TTC549 (cell line): ENCODE measurements around the gene CYYR1.

Experiments
- FAIRE-seq: peaks from 2 replicates; lab custom pipeline; 2012; peaks lifted over from hg19 to GRCh38; lab: Jason Lieb, UNC

Gene CYYR1

DNA sequence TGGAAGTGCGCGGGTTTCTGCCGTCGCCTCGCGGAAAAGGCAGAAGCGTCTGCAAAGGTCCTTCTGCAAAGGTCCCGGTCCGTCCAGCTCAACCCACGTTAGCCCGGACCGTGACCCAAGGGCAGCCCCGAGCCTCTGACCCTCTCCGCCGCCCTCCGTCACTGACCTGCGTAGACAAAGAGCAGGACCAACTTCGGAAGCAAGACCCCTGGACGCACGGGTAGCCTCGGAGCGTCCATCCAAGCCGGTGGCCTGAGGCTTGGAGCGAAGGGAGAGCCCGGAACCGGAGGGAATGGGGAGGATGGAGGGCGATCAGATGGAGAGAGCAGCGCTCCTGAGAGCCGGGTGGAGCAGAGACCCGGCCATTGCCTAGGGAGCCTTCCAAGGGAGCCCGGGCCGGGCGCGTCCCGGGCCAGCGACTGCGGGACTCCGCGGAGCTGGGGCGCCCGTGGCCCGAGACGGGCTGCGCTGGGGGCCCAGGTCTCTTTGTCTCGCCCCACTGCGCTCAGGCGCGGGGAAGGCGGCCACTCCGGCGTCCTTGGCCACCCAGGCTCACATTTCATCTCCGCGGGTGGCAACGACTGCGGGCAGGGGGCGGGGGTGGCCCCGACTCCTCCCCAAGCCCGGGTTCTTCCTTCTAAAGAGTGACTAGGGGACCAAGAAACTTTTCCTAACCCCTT is at the start of gene CYYR1:
TSS of gene CYYR1 (minus strand) at position 585 of the 680 bp plus-strand sequence. CDS start at position 239, 346 bp downstream.
- FAIRE-seq: no peak

DNA sequence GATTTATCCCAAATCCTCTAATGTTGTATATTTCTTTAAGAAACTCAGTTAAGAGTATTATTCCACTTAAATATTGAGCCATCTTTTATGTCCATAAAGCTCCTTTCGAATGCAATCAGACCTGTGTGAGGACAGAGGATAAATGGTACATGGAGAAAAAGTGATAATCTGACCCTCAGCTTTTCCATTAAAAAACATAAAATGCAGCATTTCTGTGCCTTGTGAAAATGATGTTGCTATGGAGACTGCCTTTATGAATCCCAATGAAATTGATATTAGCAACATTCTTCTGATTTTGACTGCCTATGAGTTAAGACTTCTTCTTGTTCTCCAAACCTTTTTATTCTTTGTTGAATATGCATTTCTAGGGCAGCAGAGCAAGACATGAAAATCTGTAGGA is 44.1 kb upstream of the CYYR1 start:
- no peak for FAIRE-seq

DNA sequence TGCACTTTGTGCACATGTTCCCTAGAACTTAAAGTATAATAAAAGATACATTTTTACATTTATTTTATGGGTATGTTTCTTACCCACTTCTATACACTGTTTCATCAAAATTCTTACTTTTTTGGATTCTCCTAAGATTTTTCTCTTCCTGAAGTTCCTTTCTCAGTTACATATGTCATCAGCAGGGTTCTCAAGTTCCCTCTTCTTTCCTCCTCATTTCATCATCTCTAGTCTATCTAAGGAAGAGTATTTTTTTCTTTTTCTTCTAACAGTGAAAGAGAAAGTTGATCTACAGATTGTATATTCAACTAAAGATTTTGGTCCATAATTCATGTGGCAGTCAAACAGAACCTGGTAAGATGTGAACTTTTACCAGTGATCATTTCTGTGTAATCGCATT is 41.2 kb upstream of the CYYR1 start:
- no peak for FAIRE-seq

DNA sequence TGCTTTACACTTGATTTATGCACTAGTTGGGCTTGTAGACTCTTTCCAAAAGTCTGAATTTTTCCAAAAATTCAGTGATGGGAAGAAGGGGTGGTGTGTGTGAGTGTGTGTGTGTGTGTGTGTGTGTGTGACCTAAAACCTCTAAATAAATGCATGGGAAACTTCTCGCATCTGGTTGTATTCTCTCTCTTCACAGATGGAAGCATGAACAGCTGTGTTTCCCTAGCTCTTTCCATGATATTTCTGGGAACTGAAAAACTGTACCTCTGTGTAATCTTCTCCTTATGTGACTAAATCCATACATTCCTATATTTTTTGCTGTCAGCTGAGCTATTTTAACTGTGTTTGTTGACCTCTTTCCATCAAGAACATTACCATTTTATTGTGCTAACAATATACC is 26.2 kb upstream of the CYYR1 start:
- FAIRE-seq: no peak

DNA sequence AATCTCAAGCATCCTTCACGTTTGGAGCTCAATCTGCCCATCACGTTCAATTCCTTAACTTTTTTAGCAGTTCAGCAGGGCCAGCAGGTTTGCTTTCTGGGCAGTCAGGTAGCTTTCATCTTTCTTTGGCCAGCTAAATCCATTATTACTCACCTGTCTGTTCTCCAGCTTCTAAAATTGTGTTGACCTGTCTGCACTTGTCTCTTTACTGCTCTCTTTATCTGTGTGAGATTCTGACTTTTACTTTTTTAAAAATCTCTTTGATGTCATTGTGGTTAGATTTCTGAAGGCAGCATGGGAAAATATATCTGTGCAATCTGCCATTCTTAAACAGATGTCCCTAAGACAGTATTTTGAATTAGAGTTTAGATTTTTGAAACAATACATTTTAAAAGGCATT is 24.9 kb upstream of the CYYR1 start:
- no peak for FAIRE-seq

DNA sequence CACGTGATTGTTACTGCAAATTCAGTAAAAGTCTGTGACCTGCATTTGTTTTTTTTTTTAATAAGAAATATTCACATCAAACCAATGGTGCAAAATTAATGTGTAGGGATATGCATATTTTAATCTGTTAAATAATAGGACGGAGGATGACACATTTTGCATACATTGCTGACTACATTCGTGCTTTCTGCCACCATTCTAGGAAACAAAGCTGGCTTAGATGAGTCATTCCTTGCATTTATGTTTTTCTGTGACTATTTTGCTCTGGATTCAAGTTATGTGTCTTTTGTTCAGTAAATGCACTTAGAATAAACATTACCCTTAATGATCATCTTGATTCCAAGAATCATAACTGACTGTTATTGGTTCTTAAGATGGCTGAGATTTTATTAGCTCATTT is 23.9 kb upstream of the CYYR1 start:
- FAIRE-seq: no peak

DNA sequence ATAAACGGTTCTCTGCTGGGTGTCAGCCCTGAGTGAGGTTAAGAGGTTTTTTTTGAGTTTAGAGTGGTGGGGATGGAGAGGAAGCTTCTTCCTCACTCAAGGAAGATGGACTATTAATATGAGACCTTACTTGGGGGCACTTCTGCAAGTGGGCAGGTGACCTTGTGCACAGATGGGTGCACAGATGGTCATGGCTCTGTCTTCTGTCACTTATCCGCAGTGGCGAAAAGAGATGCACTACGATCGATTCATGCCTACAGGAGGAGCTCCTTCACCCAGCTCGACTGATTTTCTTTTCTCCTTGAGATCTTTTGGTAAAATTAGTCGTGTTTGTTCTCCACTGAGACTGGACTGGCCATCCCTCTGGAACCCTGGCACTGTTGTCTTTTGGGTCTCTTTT is 22.9 kb upstream of the CYYR1 start:
- FAIRE-seq: no peak

DNA sequence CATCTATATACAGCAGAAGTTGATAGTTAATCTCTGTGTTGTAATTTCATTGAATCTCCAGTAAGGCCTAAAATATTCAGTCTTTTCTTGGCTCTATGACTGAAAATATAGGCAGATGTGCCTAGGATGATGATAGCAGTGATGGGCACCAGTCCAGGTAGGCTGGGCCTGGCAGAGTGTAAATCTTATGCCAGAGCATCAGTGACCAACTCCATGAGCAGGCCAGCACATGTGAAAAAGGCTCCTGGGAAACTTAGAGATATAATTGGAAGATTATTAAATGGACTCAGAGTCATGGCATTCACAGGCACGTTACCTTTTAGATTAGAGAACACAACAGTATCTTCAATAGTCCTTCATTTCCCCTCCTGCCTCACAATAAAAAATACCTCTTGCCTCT is 20.7 kb upstream of the CYYR1 start:
- no peak for FAIRE-seq

DNA sequence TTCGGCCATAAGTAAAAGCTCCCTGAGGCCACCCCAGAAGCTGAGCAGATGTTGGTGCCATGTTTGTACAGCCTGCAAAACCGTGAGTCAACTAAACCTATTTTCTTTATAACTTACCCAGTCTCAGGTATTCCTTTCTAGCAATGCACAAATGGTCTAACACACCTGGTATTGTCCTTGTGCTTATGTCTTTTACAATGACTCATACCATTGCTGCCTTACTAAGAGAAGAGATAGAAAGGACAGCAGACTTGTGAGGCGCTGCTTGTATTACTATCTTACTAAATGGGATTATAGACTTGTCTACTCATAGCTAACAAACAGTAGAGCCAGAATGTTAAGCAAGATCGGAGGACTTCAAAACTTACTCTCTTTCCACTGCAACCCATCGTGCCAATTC is 18.5 kb upstream of the CYYR1 start:
- no peak for FAIRE-seq

DNA sequence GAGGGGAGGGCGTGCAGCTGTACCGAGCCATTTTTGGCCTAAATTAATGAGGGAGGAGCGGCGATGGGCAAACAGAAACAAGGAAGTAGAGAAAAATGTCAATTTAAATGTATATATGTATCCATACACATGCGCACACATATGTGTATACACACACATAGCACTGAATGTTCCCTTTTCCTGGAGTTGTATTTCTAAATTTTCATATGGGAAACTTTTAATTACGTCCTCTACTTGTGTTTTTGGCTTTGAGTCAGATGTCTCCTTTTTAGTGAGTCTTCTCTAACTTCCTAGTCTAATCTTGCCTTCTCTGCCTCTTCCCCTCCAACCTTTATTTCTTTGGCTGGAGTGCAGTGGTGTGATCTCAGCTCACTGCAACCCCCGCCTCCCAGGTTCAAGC is 15.4 kb upstream of the CYYR1 start:
- no peak for FAIRE-seq

DNA sequence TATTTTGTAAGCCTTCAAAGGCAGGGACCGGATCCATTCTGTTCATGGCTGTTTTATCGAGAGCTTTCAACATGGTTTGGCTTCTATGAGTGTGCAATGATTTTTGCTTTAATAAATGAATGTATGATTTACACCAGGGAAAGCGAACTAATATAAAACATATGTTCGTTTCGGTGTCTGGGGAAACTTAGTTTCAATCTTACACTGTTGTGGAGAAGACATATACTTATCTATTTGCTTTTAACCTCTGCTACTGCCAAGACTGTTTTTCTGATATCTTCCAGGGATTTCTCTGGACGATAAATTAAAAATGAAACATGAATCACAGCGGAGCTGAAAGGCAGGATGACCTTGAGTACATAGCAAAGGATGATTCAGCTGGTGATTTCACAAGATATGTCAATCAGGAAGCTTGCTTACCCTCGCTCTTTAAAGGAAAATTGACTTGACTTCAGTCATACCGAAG is 14.7 kb upstream of the CYYR1 start:
- FAIRE-seq: no peak

DNA sequence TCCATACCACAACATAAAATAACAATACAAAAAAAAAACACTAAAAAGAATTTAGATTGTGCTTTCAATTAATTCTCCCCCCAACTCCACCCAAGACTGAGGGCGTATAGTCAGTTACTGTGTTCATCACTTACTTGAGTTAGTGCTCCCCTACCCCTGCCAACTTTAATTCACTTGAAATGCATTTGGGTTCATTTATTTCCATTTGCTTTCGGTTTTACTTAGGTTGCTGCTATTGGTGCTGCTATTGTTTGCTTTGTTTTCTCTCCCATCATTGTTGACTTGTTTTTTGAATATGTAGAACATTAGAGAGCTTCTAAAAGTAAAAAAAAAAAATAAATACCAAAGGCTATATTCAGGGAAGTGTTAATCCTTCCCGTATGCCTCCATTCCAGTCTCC is 10.7 kb upstream of the CYYR1 start:
- FAIRE-seq: no peak

DNA sequence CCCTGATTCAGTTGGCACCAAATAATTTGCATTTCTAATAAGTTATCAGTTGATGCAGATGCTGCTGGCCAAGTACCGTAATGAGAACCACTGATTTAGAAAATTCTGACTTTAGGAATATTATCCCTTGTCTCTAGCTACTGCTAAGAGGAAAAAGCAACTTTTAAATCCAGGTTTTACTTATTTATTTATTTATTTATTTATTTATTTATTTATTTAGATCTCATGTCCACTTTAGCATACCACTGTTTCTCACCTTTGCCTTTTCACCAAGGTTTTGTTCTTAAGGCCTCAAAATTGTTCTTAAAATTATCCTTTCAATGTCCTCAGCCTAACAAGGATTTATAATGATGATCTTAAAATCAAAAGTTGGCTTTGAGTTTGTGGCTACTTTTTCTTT is 8.7 kb upstream of the CYYR1 start:
- no peak for FAIRE-seq

DNA sequence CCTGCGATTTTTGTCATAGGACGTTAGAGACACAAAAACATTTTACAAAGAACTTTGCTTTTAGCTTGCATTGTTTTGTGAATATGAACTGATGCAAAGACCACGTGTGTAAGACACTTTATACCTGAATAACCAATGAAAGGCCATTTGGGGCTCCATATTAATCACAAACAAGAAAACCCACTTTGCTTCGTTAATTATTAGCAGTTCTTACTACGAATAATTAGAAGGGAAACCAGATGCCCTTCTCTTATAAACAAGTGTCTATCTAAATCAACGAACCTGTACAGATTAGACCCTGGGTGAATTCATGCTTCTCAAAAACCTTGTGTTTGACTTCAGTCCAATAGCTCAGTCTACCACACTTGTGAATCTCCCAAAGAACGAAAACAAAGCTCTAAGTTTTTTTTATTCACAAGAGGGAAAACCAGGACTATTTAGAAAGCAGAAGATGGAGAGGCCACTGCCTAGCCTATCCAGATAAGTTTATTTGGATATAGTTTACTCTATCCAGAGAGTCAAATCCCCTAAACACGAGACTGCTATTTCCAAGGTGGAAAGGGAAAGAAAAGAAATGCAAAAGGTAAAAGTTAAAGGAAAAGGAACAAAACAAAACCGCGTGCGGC is 897 bp downstream of the CYYR1 start:
- no peak for FAIRE-seq

DNA sequence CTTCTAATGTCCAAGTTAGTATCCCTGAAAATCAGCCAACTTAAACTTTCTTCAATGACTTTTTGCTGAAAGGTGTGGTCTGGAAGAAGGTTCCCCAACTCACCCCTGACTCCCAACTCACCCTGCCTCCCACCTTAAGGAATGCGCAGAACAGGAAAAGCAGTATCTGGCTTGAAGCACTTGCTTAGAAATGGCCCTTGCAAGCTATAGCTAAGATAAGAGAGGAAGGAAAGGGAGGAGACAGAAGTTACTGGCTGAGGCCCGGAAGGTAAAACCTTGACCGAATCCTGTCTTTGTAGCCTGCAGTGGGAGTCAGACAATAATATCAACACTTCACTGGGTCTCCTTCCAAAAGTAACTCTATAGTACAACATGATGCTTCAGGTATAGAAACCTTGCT is 2.9 kb downstream of the CYYR1 start:
- FAIRE-seq: no peak

DNA sequence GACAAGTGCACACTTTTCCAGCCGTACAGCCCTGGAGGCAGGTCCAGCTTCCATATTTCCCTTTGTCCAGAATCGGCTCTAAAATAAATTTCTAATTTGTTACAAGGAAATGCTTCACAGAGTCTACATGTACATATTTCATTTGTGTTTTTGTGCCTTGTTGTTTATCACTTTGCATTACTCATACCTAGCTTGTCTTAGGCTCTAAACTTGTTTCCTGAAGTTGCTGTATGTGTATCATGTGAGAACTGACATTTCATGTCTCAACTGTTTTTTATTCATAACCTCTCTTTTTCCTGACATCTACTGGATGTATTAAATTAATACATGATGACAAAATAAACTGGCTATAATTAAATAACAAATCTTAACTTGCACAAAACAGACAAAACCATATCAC is 7.5 kb downstream of the CYYR1 start:
- FAIRE-seq: no peak

DNA sequence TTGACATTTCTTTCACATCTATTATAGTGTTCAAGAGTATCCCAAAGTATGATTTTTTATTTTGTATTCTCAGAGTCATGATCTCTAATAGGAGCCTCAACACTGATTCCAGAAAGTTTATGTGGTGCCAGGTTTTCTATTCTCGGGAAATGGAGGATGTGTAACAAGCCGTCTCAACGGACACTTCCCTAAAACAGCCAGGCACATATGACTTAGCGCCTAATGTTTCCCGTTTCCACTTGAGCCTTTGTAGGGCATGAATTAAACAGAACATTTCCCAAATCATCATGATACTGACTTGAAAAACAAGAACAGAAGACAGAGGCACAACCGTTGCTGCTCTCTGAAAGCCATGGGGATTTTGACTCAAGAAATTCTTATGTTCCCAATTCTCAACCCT is 8.0 kb downstream of the CYYR1 start:
- no peak for FAIRE-seq

DNA sequence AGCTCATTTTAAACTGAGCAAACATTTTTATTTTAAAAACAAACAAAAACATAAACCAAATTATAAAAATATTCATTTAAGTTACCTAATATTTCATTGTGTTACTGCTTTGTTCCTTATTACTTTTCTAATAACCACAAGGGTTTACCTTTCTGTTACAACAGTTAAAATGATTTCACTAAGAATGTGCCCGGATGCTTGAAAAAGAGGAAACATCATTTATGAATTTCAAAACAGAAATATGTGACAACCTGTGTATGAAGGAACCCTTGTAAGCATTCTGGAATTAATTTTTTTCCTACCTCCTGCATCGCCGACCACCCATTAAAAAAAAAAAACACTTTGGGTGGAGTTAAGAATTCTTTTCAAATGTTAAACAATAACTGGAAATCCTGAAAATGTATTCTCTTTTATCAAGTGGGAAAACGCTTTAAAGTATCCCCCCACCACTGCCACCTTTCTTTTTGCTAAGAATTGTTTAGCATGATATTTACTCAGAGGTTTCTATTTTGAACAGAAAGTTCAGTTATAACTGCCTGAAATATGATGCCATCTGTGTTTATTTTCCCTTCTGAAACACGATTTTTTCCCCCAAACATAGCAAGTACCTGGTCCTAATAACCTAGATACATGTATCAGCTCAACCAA is 9.1 kb downstream of the CYYR1 start:
- no peak for FAIRE-seq

DNA sequence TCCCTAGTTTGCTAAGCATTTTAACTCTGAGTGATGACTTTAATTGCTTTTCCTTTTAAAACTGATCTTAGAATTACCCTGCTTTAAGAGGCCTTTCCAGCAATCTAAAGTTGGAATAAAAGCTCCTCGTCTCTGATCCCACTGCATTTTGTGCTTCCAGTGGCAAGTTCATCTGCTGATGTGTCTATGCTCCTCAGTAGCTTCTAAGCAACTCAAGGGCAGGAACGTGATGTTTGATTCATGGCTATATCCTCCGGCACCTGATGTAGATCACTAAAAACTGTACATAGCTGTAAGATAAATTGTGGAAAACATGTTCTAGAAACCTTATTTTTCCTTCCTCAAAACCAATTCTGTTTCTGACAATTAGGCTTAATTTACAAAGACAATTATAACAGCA is 12.5 kb downstream of the CYYR1 start:
- FAIRE-seq: no peak

DNA sequence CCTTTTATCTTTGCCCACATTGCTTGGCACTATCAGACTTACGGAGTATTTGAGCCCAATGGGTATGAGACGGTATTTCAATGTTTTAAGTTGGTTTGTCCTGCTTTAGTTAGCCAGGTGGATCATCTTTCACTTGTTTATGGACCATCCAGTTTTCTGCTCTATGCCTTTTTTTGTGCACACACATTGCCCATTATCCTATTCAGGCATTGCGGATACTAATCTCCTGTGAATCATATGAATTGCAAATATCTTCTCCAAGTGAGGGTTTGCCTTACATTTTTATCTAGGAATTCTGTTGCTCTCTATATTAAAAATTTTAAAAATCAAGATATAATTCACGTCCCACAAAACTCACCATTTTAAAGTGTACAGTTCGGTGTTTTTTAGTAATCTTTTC is 14.0 kb downstream of the CYYR1 start:
- FAIRE-seq: no peak

DNA sequence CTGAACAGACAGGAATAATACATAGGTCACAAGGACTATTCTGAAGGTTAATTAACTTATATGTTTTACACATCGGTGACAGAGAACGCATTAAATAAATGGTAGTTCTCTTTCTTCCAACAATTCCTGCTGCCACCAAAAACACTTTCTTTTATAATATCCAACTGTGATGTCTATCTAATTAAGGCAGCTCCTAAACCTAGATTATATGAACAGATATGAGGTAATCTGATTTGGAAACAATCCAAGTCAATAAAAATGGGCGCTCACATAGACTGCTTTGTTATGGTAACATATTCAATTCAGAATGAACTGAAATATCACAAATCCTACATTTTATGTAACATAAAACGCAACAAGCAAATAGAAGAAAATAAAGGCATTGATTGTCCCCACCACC is 16.0 kb downstream of the CYYR1 start:
- no peak for FAIRE-seq

DNA sequence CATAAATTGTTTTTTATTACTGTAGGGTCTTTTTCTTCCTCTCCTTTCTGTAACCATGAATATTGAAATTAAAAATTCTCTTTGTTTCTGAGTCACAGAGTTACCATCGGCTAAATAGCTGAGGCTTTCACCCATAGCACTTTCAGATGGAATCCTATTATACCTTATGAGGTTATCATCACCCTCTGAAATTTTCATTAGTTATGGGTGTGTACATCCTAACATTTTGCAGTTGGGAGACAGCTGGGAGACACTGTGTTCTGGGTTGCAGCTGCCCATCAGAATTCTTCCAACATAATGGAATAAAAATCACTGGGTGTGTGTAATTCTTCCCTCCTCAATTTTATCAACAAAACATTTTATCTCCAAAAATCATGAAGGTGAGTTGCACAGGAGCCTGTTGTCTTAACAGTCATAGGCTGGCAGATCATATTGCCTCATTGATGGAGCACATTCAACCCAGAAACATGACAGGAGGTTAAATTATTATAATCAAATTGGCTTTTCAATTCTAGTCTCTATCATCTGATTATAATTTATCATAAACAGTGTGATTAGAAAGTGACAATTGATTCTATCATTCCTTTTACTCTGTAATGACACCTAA is 17.4 kb downstream of the CYYR1 start:
- FAIRE-seq: no peak

DNA sequence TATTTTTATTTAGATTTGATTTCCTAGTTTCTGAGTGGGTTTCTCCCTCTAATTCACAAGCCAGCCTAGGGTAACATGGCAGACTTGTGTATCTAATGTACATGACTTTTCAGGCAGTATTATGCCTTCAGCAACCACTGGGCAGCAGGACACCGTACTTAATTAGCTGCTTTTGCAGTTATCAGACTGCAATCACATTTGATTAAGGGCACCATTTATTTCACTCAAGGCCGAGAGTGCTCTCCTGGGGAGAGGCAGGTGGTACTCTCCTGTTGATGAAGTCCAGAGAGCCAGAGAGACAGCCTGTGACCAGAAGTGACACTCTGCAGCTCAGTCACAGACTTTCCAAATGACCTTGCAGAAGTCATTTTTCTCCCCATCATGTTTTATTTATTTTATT is 18.7 kb downstream of the CYYR1 start:
- no peak for FAIRE-seq
